GM08714 (cell line): ENCODE results near the gene COPS8.

Experiments used
- H3K4me3 ChIP-seq: fragments of 200-500 bp; sonication (Bioruptor generic); 2 replicates; pipeline ENCODE4 v1.5.1; 2014; ENCODE audit warnings: mild to moderate bottlenecking, low read length, inconsistent platforms
- ZNF274 ChIP-seq: IDR thresholded peaks from 2 replicates; pipeline ENCODE4 v1.6.1; 2012; ENCODE audit warnings: mild to moderate bottlenecking, low read depth, low read length

Gene COPS8

DNA sequence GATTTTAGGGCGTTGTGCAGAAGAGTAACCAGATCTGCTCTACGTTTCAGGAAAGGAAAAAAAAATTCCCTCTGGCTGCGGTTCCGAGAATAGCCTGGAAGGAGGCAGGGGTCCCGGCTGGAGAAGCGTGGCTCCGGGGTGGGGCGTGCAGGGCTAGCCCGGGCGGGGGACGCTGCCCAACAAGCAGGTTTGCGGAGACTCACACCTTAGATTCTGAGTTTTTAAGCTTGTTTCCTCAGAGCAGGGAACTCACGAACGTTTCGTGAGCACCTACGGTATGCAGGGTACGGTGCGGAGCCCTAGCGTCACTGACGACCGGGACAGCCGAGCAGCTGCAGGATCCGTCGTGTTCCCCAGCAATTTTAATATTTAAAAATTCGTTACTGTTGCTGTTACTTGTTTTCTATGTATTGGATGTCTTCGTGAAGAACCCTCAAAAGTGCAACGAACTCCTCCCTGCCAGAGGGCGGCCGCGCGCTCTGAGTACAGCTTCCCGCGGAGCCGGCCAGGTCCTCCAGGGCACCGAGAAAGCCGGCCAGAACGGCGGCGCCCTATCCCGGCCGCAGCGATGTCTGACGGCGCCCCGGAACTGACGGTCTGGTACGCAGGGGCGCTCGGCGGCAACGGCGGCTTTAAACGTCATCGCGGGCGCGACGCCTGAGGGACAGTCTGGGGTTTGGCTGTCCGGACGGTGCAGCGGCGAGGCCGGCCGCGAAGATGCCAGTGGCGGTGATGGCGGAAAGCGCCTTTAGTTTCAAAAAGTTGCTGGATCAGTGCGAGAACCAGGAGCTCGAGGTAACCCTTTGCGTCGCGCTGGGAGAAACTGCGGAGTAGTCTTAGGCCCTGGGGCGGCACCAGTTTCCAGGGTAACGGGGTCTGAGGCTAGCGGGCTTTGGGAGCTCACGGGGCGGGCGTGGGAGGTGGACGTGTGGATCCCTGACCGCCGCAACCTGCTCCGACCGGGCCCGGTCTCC is at the start of gene COPS8:
COPS8 (plus strand) TSS at position 642 of the 974 bp plus-strand sequence; CDS start at position 718, 76 bp downstream.
- no peak for TF ChIP-seq ZNF274
- H3K4me3 ChIP-seq, result peak within 1 kb of the TSS; percentile 87

DNA sequence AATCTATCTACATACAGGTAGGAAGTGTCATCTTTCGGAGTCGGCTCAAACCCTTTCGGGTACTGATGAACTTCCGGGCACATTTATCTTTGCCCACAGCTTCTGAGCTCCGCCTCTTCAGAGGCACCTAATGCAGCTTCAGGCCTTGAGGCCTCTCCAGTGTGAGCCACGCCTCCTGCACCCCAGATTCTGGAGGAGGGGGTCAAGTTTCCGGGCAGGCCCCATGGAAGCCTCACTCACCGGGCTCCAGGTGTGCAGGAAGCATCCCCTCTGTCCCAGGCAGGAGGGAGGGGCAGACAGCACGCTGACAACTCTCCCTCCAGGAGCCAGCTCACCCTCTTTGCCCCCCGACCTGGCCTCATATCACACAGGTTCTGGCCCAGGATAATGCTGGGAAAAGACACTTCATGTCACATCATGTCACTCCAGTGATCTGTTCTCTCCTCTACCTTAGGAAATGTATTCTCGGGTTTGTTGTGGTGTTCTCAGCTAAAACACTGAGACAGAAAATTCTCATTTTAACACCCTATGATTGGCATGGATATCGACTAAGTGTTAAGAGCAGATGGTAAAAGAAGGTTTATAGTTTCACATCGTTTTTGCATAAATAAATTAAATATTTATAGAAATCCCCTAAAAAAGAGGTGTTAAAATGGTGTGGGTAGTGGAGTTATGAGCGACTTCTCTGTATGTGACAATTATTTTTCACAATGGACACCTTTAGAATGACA is 46.2 kb upstream of the COPS8 start:
- no peak for TF ChIP-seq ZNF274
- H3K4me3 ChIP-seq, result no peak overlapping the region

- no peak overlapping the region for H3K4me3 ChIP-seq
- no peak for TF ChIP-seq ZNF274
Measured at GRCh38 chr2:237041231-237041630, 44.5 kb upstream of the COPS8 start.

- no peak for TF ChIP-seq ZNF274
- no peak overlapping the region for H3K4me3 ChIP-seq
Measured at GRCh38 chr2:237042101-237042500, 43.6 kb upstream of the COPS8 start.

GRCh38 chr2:237043866-237044265 is 41.8 kb upstream of the COPS8 start:
- TF ChIP-seq ZNF274, result no peak
- H3K4me3 ChIP-seq, result no peak overlapping the region

- no peak for TF ChIP-seq ZNF274
- no peak overlapping the region for H3K4me3 ChIP-seq
Measured at GRCh38 chr2:237044281-237044680, 41.4 kb upstream of the COPS8 start.

- H3K4me3 ChIP-seq, result no peak overlapping the region
- TF ChIP-seq ZNF274, result no peak
Measured at GRCh38 chr2:237045449-237045848, 40.2 kb upstream of the COPS8 start.

DNA sequence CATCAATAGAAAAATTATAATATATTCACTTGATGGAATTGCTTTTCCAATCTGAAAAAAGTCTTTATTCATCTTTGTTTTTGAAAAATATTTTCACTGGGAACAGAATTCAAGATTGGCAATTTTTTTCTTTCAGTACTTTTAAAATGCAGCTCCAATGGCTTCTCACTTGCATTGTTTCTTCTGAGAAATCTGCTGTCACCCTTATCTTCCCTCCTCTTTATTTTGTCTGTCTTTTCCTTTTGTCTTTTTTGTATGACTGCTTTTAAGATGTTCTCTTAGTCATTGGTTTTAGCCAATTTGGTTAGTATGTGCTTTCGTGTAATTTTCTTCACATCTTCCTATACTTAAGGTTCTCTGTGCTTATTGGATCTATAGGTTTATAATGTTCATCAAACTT is 37.1 kb upstream of the COPS8 start:
- no peak for TF ChIP-seq ZNF274
- H3K4me3 ChIP-seq, result no peak overlapping the region

GRCh38 chr2:237051861-237052260 is 33.8 kb upstream of the COPS8 start:
- no peak for TF ChIP-seq ZNF274
- no peak overlapping the region for H3K4me3 ChIP-seq

GRCh38 chr2:237053066-237053465 is 32.6 kb upstream of the COPS8 start:
- no peak for TF ChIP-seq ZNF274
- H3K4me3 ChIP-seq, result no peak overlapping the region

GRCh38 chr2:237055386-237056100 is 30.1 kb upstream of the COPS8 start:
- H3K4me3 ChIP-seq, result no peak overlapping the region
- no peak for TF ChIP-seq ZNF274

DNA sequence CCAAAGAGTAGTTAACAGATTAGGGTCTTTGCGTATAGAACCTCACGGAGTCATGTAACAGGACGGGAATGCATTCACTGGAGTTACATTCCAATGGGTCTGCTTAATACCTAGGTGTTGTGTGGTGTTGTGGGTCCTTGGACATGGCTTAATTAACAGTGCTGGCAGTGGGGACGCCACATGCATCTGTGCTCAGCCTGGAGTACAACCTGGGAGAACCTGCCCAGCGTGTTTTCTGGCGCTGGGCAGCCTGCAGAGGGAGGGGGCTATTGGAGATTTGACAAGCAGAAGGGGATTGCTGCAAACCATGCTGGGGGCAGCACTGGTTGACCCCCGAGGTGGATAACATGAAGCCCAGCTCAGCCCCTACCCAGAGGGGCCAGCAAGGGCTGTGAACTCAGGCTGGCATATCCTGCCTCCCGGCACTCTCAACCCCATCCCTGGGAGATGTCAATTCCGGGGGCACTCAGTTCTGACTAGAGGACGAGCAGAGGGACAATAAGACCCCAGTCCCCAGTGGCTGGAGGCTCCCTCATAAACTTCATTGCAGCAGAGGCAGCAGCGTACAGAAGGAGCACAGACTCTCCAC is 29.3 kb upstream of the COPS8 start:
- no peak for TF ChIP-seq ZNF274

GRCh38 chr2:237057107-237057506 is 28.6 kb upstream of the COPS8 start:
- no peak overlapping the region for H3K4me3 ChIP-seq
- TF ChIP-seq ZNF274, result no peak

More for the DNA sequence above, 29.3 kb upstream of the COPS8 start:
- H3K4me3 ChIP-seq, result no peak overlapping the region

GRCh38 chr2:237057893-237058300 is 27.8 kb upstream of the COPS8 start:
- no peak for TF ChIP-seq ZNF274
- peak overlapping the region; percentile 4; the same call in 1 of the 2 replicates for H3K4me3 ChIP-seq
